ENCODE data around the gene CBARP.
A peak's percentile ranks its signal among the peaks of the same experiment; 100 is the strongest.

GRCh38 chr19:1248139-1248785 lies 10.5 kb upstream of the CBARP start, which contains the start of gene MIDN:
- TF ChIP-seq CTCF (IDR thresholded peaks at IDR 0.05) (peak; percentile 41), EZH2 (IDR thresholded peaks at IDR 0.05) (no peak)
